NCI-H1930 (cell line): Measurements from ENCODE around the gene EMCN.
"Not testable (repeated sequence)": the region's sequence is repeated elsewhere in the genome, so short reads cannot be mapped to it uniquely, and the experiment has no call there.

Experiments used
- DNase-seq, 2 experiments: peaks; one replicate each; lab custom pipeline; 2025; lab: John Stamatoyannopoulos, UW

The EMCN gene

GRCh38 chr4:100379583-100380105, 138.2 kb downstream of the EMCN start:
- no peak for DNase-seq

GRCh38 chr4:100372432-100372831, 145.4 kb downstream of the EMCN start:
- DNase-seq = no peak

- no peak for DNase-seq
Measured at GRCh38 chr4:100369871-100370270, 148.0 kb downstream of the EMCN start.

GRCh38 chr4:100367451-100367850, 150.4 kb downstream of the EMCN start:
- DNase-seq = no peak

GRCh38 chr4:100366213-100366612, 151.6 kb downstream of the EMCN start:
- no peak for DNase-seq

GRCh38 chr4:100362366-100362765, 155.5 kb downstream of the EMCN start:
- DNase-seq = no peak

GRCh38 chr4:100361336-100361735, 156.5 kb downstream of the EMCN start:
- no peak for DNase-seq

GRCh38 chr4:100360211-100360610, 157.6 kb downstream of the EMCN start:
- no peak for DNase-seq

- no peak for DNase-seq
Measured at GRCh38 chr4:100359441-100359840, 158.4 kb downstream of the EMCN start.

- no peak for DNase-seq
Measured at GRCh38 chr4:100357542-100357941, 160.3 kb downstream of the EMCN start.

- no peak for DNase-seq
Measured at GRCh38 chr4:100356172-100356571, 161.7 kb downstream of the EMCN start.

- DNase-seq = not testable (repeated sequence)
Measured at GRCh38 chr4:100352352-100352751, 165.5 kb downstream of the EMCN start.

- DNase-seq = no peak
Measured at GRCh38 chr4:100348473-100348872, 169.3 kb downstream of the EMCN start.

- no peak for DNase-seq
Measured at GRCh38 chr4:100347241-100347640, 170.6 kb downstream of the EMCN start.

GRCh38 chr4:100345585-100345984, 172.2 kb downstream of the EMCN start:
- no peak for DNase-seq
